ENCODE data around the gene RAMP3. TPM values are rescaled to one million over a fixed set of nuclear protein-coding genes. Genes with fewer than 3 reads are reported as not detected.

Gene RAMP3
- total and polyA plus RNA-seq, 9 of the 15 experiments (the other 6 are each of a cell fraction or from before 2014, with no cell fraction given), result not detected

DNA sequence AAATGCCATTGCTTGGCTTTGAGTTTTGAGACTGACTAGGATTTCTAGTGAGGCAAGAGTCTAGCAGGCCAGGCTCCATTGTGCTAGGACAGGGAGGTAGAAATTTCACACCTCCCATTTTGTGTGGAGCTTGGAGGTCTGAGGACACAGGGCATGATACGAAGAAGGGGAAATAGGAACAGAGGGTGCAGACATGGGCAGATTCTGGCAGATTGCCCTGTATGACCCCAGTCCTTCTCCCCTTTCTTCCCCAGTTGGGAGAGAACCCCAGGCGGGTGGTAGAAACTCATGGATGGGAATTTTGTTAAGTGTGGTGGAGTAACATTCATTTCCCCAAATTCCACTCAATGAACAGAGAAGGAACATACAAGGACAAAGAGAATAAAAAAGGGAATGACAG lies 54.4 kb downstream of the RAMP3 start:
- Histone ChIP-seq H3K36me3 (ENCODE audit: control insufficient read depth, insufficient read depth, low read length) (no peaks in the 10 kb centered on the region), H3K9ac (ENCODE audit: insufficient read depth in 1 of 2, low read depth in 2 of 2, low read length in 2 of 2) (no peak overlapping the region), H3K4me1 (replicated peaks in 1 of 2; ENCODE audit: control insufficient read depth in 2 of 2, insufficient read depth in 2 of 2, low read length in 2 of 2) (no peaks in the 10 kb centered on the region), H3K27ac (ENCODE audit: extremely low read depth, low read depth, low read length) (no peak overlapping the region), H3K9me1 (ENCODE audit: control insufficient read depth, insufficient read depth, low read length) (no peaks in the 10 kb centered on the region), H3K4me3 (no peak overlapping the region), H3K79me2 (ENCODE audit: control insufficient read depth, insufficient read depth, low read length) (no peaks in the 10 kb centered on the region), H3K27me3 (ENCODE audit: control insufficient read depth in 2 of 2, insufficient read depth in 2 of 2, low read length in 2 of 2) (peaks cover 15 to 44% of the 10 kb centered on the region in 2 experiments; a peak in 4 of 5 replicates), H2AFZ (ENCODE audit: low read depth, low read length) (no peak overlapping the region), H3K9me3 (replicated peaks; ENCODE audit: control insufficient read depth, insufficient read depth, low read depth, low read length) (no peaks in the 10 kb centered on the region), H3K4me2 (ENCODE audit: insufficient read depth, low read length) (no peak overlapping the region), H4K20me1 (replicated peaks; ENCODE audit: control insufficient read depth, insufficient read depth, low read length) (no peaks in the 10 kb centered on the region)
- no peak for FAIRE-seq
- DNase-seq (ENCODE audit: extremely low read depth in 1 of 4, low spot score in 3 of 4), result no peak
- no peak for TF ChIP-seq CTBP1 (IDR thresholded peaks at IDR 0.05; ENCODE audit: borderline replicate concordance)
- TF ChIP-seq BACH1 (tag; IDR thresholded peaks at IDR 0.05), result no peak
- TF ChIP-seq GABPB2 (CRISPR knock-in tag; conservative IDR thresholded peaks at IDR 0.05), result no peak
- no peak for TF ChIP-seq TBP (optimal IDR thresholded peaks at IDR 0.05; ENCODE audit: low read depth, low read length)
- no peak for TF ChIP-seq NR2C2 (CRISPR knock-in tag; IDR thresholded peaks at IDR 0.05)
- no peak for TF ChIP-seq NR2C2 (tag; IDR thresholded peaks at IDR 0.05)
- TF ChIP-seq PHF21A (IDR thresholded peaks at IDR 0.05; ENCODE audit: borderline replicate concordance, low read depth), result no peak
- TF ChIP-seq TAF1 (IDR thresholded peaks at IDR 0.05; ENCODE audit: control insufficient read depth, extremely low read depth, insufficient read depth, low read length, severe bottlenecking), result no peak
- TF ChIP-seq CHD7 (IDR thresholded peaks at IDR 0.05; ENCODE audit: low read depth, low read length), result no peak
- no peak for TF ChIP-seq HMG20A (CRISPR knock-in tag; conservative IDR thresholded peaks at IDR 0.05)
- TF ChIP-seq ZNF76 (CRISPR knock-in tag; IDR thresholded peaks at IDR 0.05; ENCODE audit: borderline replicate concordance), result no peak
- no peak for TF ChIP-seq ELF2 (CRISPR knock-in tag; IDR thresholded peaks at IDR 0.05)
- no peak for ATAC-seq
- ChIA-PET CTCF (ENCODE audit: low intra/inter-chr PET ratio) (no interaction called here), POLR2A (no interaction called here)
- in situ Hi-C loops (cut with MboI), result no loop called here
- no TSS peak for BruUV-seq (replicated peaks)
- intact Hi-C loops (cut with micrococcal nuclease), result no loop called here
- WGBS (ENCODE audit: insufficient coverage, low coverage, missing lambda C conversion rate), result 0% methylated on average over 2 of the region's 2 CpGs
